ENCODE results near the gene MAPK12. TPM values are rescaled to one million over a fixed set of nuclear protein-coding genes. Genes with fewer than 3 reads are reported as not detected.

Gene MAPK12
- total RNA-seq, 1 experiment from 2014 or later: 86.7 TPM

DNA sequence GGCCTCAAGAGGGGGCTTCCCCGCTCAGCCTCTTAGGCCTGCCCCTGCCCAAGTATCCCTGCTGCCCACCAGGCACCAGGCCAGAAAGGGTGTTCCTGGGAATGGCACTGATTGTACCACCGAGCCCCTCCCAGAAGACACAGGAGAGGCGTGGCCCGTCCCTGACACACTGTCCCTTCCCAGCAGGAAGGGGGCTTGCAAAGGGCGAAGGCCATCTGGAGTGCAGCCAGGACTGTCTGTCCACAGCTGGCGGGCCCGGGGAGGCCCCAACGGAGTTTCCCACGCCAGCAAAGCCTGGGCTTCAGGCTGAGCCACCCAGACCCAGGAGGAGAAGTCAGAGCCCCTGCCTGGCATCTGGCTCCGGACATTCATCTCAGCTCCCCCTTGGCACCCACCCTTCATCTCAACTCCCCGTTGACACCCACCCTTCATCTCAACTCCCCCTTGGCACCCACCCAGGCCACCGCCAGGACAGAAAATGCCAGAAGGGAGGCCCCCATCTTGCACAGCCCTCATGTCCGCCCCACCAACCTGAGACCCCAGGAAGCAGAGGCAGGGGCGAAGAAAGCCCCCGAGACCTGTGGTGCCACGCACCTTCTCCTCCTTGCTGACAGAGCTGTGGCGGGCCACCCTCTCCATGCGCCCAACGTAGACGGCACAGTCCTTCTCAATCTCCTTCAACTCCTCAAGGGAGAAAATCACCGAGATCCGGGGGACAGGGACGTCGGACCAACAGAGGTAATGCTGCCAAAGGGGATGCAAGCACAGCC is 36.1 kb downstream of the MAPK12 start:
- peaks cover 6% of the 10 kb centered on the region; the same call in 1 of the 2 replicates for H3K79me2 ChIP-seq (ENCODE audit: insufficient read depth, low read length)
- POLR2A ChIA-PET: no interaction called here
- no peaks in the 10 kb centered on the region for H4K20me1 ChIP-seq (ENCODE audit: insufficient read depth)
- H3K4me2 ChIP-seq (ENCODE audit: low read length): no peak overlapping the region
- no peak overlapping the region for H3K27ac ChIP-seq (ENCODE audit: low read depth, low read length)
- DNase-seq (ENCODE audit: low read depth, low spot score) (no peak), ATAC-seq (no peak)
- H3K9me2 ChIP-seq (ENCODE audit: insufficient read depth): no peaks in the 10 kb centered on the region
- H3K36me3 ChIP-seq (ENCODE audit: control insufficient read depth in 1 of 2, insufficient read depth in 2 of 2, low read length in 2 of 2): peaks cover 17 to 29% of the 10 kb centered on the region in 2 experiments; a peak in 3 of 4 replicates
- no peak overlapping the region for H2AFZ ChIP-seq (ENCODE audit: low read depth, low read length, poor library complexity, severe bottlenecking)
- no peak overlapping the region for H3K4me3 ChIP-seq (replicated peaks in 1 of 2; ENCODE audit: low read depth in 1 of 2, low read length in 2 of 2)
- BruUV-seq (replicated peaks): no TSS peak
- RAD21 ChIA-PET (ENCODE audit: low non-redundant PET in 1 of 2, low total read pairs in 2 of 2, uncharacterized antibody in 2 of 2, unreplicated experiment in 2 of 2): no interaction called here
- H3K27me3 ChIP-seq (ENCODE audit: insufficient read depth, low read length): no peaks in the 10 kb centered on the region
- H3K9me3 ChIP-seq (ENCODE audit: control insufficient read depth in 1 of 2, insufficient read depth in 1 of 2, low read depth in 1 of 2, low read length in 2 of 2): no peaks in the 10 kb centered on the region
- no peak overlapping the region for H3K9ac ChIP-seq (ENCODE audit: low read length)
- TF ChIP-seq RAD21 (IDR thresholded peaks at IDR 0.05; ENCODE audit: low read depth): no peak
- TF ChIP-seq ZFX (IDR thresholded peaks at IDR 0.05): no peak
- TF ChIP-seq, protein P1, sequence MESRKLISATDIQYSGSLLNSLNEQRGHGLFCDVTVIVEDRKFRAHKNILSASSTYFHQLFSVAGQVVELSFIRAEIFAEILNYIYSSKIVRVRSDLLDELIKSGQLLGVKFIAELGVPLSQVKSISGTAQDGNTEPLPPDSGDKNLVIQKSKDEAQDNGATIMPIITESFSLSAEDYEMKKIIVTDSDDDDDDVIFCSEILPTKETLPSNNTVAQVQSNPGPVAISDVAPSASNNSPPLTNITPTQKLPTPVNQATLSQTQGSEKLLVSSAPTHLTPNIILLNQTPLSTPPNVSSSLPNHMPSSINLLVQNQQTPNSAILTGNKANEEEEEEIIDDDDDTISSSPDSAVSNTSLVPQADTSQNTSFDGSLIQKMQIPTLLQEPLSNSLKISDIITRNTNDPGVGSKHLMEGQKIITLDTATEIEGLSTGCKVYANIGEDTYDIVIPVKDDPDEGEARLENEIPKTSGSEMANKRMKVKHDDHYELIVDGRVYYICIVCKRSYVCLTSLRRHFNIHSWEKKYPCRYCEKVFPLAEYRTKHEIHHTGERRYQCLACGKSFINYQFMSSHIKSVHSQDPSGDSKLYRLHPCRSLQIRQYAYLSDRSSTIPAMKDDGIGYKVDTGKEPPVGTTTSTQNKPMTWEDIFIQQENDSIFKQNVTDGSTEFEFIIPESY (IDR thresholded peaks at IDR 0.05; ENCODE audit: extremely low read depth, insufficient replicate concordance, low read length): no peak
- no peak for TF ChIP-seq ZNF274 (IDR thresholded peaks at IDR 0.05; ENCODE audit: low read depth, low read length)
- TF ChIP-seq, protein P2, sequence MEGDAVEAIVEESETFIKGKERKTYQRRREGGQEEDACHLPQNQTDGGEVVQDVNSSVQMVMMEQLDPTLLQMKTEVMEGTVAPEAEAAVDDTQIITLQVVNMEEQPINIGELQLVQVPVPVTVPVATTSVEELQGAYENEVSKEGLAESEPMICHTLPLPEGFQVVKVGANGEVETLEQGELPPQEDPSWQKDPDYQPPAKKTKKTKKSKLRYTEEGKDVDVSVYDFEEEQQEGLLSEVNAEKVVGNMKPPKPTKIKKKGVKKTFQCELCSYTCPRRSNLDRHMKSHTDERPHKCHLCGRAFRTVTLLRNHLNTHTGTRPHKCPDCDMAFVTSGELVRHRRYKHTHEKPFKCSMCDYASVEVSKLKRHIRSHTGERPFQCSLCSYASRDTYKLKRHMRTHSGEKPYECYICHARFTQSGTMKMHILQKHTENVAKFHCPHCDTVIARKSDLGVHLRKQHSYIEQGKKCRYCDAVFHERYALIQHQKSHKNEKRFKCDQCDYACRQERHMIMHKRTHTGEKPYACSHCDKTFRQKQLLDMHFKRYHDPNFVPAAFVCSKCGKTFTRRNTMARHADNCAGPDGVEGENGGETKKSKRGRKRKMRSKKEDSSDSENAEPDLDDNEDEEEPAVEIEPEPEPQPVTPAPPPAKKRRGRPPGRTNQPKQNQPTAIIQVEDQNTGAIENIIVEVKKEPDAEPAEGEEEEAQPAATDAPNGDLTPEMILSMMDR (IDR thresholded peaks at IDR 0.05 in 2 of 3, conservative IDR thresholded peaks at IDR 0.05 in 1 of 3; ENCODE audit: borderline replicate concordance in 1 of 3, insufficient read depth in 1 of 3, low read depth in 2 of 3, low read length in 2 of 3): no peak
- TF ChIP-seq SP1 (IDR thresholded peaks at IDR 0.05; ENCODE audit: low read depth): no peak
- TF ChIP-seq SIN3A (IDR thresholded peaks at IDR 0.05; ENCODE audit: low read depth): no peak
- no peak for TF ChIP-seq EZH2 (IDR thresholded peaks at IDR 0.05)
- TF ChIP-seq FOSL1 (IDR thresholded peaks at IDR 0.05; ENCODE audit: low read depth): no peak
- TF ChIP-seq, protein P3, sequence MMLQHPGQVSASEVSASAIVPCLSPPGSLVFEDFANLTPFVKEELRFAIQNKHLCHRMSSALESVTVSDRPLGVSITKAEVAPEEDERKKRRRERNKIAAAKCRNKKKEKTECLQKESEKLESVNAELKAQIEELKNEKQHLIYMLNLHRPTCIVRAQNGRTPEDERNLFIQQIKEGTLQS (IDR thresholded peaks at IDR 0.05): no peak
- TF ChIP-seq YY1 (IDR thresholded peaks at IDR 0.05; ENCODE audit: extremely low read depth, insufficient replicate concordance, low read depth, low read length): no peak
- TF ChIP-seq, protein P4, sequence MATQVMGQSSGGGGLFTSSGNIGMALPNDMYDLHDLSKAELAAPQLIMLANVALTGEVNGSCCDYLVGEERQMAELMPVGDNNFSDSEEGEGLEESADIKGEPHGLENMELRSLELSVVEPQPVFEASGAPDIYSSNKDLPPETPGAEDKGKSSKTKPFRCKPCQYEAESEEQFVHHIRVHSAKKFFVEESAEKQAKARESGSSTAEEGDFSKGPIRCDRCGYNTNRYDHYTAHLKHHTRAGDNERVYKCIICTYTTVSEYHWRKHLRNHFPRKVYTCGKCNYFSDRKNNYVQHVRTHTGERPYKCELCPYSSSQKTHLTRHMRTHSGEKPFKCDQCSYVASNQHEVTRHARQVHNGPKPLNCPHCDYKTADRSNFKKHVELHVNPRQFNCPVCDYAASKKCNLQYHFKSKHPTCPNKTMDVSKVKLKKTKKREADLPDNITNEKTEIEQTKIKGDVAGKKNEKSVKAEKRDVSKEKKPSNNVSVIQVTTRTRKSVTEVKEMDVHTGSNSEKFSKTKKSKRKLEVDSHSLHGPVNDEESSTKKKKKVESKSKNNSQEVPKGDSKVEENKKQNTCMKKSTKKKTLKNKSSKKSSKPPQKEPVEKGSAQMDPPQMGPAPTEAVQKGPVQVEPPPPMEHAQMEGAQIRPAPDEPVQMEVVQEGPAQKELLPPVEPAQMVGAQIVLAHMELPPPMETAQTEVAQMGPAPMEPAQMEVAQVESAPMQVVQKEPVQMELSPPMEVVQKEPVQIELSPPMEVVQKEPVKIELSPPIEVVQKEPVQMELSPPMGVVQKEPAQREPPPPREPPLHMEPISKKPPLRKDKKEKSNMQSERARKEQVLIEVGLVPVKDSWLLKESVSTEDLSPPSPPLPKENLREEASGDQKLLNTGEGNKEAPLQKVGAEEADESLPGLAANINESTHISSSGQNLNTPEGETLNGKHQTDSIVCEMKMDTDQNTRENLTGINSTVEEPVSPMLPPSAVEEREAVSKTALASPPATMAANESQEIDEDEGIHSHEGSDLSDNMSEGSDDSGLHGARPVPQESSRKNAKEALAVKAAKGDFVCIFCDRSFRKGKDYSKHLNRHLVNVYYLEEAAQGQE (IDR thresholded peaks at IDR 0.05; ENCODE audit: low read depth): no peak
- no peak for TF ChIP-seq CEBPB (IDR thresholded peaks at IDR 0.05; ENCODE audit: low read depth)
- TF ChIP-seq ELF1 (IDR thresholded peaks at IDR 0.05; ENCODE audit: borderline replicate concordance, low read depth): no peak
- no peak for TF ChIP-seq POLR2A (IDR thresholded peaks at IDR 0.05; ENCODE audit: borderline replicate concordance, extremely low read depth, insufficient read depth, insufficient read length)
- no peaks in the 10 kb centered on the region for H3K4me1 ChIP-seq (ENCODE audit: control insufficient read depth in 1 of 2, insufficient read depth in 2 of 2, low read length in 2 of 2)
- intact Hi-C loops (cut with micrococcal nuclease): no loop called here
- CTCF ChIA-PET: interaction anchor here (0.6 kb wide), 1 partner anchor 35 kb away, joined by 3 read pairs; no protein-coding TSS in a partner anchor
